GM12872 (cell line): ENCODE measurements around the gene APOOL.
A peak's percentile ranks its signal among the peaks of the same experiment; 100 is the strongest.

Experiments
- CTCF ChIP-seq: IDR thresholded peaks from 3 replicates; pipeline ENCODE4 v1.5.1; 2011; ENCODE audit warnings: low read depth, mild to moderate bottlenecking, low read length, moderate library complexity; ENCODE audit not compliant: insufficient read depth

Gene APOOL

GRCh38 chrX:85107407-85107806 lies 103.7 kb downstream of the APOOL start:
- TF ChIP-seq CTCF: no peak

GRCh38 chrX:85108165-85108564 lies 104.5 kb downstream of the APOOL start:
- no peak for TF ChIP-seq CTCF

- TF ChIP-seq CTCF: peak; percentile 59
Observed at GRCh38 chrX:85109235-85109634, 105.6 kb downstream of the APOOL start.

- TF ChIP-seq CTCF: peak; percentile 40; the same call in 2 of the 3 replicates
Observed at GRCh38 chrX:85111347-85111746, 107.7 kb downstream of the APOOL start.

GRCh38 chrX:85112293-85112692 lies 108.6 kb downstream of the APOOL start:
- no peak for TF ChIP-seq CTCF

- TF ChIP-seq CTCF: no peak
Observed at GRCh38 chrX:85113746-85114145, 110.1 kb downstream of the APOOL start.

- no peak for TF ChIP-seq CTCF
Observed at GRCh38 chrX:85114171-85114570, 110.5 kb downstream of the APOOL start.

GRCh38 chrX:85114776-85115175 lies 111.1 kb downstream of the APOOL start:
- no peak for TF ChIP-seq CTCF
